GM19239 (cell line): Measurements from ENCODE around the gene CNDP2.
A peak's percentile ranks its signal among the peaks of the same experiment; 100 is the strongest.

Experiments
- DNase-seq: peaks from one replicate; pipeline ENCODE4 v3.0.0; 2011; ENCODE audit warnings: low spot score; ENCODE audit not compliant: insufficient read length
- FAIRE-seq: peaks from 2 replicates; lab custom pipeline; 2011; peaks lifted over from hg19 to GRCh38; lab: Jason Lieb, UNC

The CNDP2 gene

DNA sequence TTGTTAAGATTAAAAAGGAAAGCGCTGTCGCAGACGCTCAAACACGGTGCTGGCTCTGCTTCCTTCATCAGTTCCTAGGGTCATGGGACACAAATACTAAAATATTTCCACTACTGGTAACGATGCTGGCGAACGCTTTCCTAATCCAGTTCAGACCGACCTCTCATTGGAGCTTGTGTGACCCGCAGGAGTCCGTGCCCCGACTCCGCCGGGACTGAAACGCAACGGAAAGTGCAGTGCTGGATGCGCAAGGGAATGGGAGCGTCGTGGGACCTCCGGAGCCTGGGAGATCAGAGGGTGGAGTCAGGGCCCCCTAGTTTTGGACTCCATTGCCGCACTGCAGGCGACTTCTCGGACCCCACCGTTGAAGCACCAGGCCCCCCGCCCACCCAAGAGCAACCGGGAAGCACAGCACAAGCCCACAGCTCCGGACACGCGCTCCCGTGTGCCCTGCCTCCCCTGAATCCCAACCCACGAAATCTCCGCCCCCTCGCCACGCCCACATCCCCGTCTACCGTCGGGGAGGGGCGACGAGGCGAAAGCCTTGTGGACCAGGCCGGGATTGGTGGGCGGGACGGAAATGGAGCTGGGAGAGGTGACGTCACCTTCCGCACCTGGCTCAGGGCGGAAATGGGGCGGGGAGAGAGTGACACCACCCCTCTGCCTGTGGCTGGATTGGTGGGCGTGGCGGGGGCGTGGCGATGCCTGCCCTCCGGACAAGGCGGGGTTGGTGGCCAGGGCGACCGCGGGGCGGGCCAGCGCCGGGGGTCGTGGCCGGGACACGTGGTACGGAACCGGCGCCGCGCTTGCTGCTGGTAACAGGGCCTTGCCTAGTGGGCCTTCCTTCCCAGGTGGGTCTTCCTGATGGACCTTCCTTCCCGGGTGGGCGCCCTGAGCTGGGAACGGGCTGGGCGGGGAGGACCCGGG, at the start of gene CNDP2:
Gene CNDP2 (plus strand): TSS at position 783 of the 927 bp plus-strand sequence. CDS start 3,611 bp downstream, outside the sequence.
- FAIRE-seq (peak; percentile 98), DNase-seq (peak; percentile 73)

DNA sequence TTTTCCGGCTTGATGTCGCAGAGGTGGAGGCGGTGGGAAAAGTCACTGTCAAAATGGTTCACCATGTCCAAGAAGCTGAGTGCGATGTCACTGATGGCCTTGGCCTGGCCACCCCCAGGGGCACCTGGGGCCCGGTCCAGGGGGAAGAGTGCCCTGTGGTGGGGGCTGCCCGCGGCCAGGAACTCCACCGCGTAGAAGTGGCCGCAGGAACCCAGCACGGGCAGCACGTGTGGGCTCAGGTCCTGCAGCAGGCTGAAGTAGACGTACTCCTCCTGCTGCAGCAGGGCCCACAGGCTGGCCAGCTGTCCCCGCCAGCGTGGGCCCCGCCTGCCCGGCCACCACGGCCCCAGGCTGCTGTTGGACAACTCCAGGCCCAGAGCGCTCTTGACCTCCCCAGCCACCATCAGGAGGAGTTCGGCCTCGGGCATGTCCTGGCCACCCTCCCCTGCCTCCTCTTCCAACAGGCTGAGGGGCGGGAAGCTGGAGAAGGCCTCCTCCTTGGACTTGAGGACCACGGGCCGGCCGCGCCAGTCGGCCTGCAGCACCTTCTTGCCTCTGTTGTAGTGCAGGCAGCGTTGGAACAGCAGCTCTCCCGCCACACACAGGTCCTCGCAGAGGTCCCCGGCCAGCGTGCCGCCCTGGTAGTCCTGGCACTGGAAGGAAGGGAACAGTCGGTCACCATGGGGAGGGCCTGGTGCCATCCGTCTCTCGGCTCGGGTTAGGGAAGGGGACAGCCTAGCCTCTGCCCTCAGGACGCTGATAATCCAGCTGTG, 49.3 kb upstream of the CNDP2 start:
- no peak for DNase-seq
- no peak for FAIRE-seq

- DNase-seq (no peak), FAIRE-seq (no peak)
These were observed 48.6 kb upstream of the CNDP2 start for GRCh38 chr18:74447404-74448152.

DNA sequence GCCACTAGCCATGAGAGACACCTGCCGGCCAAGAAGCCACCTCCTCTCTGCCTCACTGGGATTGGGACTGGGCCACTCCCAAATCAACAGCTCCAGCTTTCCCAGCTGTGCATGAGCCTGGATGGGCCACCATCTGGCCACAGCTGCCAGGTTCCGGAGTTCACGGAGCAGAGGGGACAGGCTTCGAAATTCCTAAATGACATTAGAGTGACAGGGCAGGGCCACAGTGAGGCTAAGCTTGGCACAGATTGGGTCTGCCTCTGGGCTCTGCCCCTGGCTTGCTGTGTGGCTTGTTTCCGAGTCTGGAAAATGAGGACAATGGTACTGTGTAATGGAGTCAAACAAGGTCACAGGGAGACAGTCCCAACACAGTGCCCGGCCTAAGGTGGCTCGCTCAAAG, 45.5 kb upstream of the CNDP2 start:
- no peak for DNase-seq
- FAIRE-seq, result no peak

- DNase-seq (no peak), FAIRE-seq (no peak)
These were observed 45.0 kb upstream of the CNDP2 start for GRCh38 chr18:74451148-74451547.

- DNase-seq, result no peak
- no peak for FAIRE-seq
These were observed 43.1 kb upstream of the CNDP2 start for GRCh38 chr18:74453016-74453566.

DNA sequence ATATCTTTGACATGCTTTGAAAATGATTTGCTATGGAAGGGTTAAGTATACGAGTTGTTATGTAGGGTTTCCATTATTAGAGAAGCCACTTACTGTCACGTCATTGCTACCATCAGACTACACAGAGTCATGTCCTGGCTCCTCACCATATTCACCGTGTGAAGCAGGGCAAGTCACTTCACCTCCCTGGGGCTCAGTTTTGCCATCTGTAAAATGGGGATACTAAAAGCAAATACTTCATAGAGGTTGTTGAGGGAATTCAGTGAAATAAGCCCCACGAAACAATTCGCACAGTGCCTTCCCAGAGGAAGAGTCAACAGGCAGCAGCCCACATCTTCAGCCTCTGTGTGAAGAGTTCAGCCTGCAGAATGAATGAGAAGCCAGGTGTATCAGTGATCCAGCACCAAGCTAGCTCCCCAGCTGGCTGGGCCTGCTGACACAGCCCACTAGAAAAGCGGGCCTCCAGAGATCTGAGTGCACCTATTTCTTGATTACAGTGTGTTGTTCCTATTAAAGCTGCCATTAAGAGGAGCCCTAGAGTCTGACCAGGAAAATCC, 42.4 kb upstream of the CNDP2 start:
- FAIRE-seq (no peak), DNase-seq (no peak)

DNA sequence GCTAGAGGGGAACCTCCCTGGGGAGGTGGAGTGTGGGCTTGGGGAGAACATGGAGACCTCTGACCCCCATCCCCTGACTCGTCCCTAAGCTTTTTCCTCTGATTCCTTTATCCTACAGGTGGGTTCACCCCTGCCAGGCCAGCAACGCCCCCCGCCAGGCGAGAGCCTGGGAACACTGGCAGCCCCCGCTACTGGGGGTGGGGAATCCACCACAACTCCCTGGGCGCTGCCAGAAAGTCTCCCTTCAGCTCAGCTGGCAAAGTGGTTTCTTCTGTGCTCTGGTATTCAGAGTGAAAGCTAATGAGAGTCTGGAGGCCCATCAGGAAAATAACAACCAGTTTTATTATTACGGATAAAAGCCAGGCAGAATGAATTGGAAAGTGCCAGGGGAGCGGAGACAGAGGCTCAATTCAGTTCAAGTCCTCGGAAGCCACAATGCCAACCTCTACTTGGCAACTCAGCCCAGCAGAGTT, 41.8 kb upstream of the CNDP2 start:
- FAIRE-seq (no peak), DNase-seq (no peak)

DNA sequence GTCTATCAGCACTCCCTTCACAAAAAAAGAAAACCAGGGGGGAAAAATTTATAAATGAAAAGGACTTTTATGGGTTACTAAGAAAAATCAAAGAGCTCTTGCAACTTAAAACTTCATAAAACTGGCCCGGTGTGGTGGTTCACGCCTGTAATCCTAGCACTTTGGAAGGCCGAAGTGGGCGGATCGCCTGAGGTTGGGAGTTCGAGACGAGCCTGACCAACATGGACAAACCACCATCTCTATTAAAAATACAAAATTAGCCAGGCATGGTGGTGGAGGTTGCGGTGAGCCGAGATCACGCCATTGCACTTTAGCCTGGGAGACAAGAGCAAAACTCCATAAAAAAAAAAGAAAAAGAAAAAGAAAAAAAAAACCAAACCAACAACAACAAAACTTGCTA, 40.8 kb upstream of the CNDP2 start:
- no peak for FAIRE-seq

DNA sequence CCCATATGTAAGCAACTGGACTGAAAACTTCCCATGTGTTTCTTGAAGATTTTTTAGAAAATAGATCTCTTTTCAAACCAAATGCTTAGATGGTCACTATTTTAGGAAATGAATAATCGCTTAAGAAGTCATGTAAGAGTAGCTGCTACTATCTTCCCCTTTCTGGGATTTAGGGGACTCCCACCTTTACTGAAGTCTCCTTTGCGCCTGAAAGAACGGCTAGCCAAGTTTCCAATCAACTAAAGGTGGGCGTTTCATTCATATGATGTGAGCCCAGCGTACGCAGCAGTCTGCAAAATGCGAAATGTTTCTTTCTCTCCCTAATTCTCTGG, 40.2 kb upstream of the CNDP2 start:
- no peak for DNase-seq
- FAIRE-seq, result no peak

More for the DNA sequence above, 40.8 kb upstream of the CNDP2 start:
- DNase-seq, result no peak

DNA sequence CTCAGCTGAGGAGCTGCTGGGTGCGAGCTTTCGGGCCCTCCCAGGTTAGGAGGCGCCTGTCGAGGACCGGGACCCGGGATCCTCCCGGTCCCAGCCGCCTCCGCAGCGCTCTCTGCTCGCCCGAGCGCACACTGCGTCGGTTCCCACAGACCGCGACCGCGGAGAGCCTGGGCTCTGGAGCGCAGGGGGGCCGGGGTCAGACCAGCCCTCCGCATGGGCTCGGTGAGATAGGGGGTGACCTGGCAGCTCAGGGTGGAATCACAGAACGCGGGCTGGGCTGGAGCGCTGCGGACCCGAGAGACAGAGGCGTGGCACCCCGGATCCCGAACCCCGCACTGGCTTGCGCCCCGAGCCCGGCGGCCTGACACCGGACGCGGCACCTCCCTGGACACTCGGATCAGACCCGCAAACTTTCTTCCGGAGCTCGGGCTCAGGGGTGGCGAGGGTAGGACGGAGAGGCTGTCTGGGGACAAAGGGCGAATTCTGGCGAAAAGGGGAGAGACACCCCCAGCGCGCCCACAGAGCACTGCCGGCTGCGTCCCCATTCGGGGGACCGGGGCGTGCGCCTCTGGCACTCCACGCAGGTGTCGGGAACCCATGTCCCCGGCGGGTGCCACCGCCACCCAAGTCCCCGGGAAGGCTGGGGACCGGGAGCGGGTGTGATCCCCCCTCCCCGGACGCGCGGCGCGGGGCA, 39.7 kb upstream of the CNDP2 start:
- no peak for FAIRE-seq
- no peak for DNase-seq

DNA sequence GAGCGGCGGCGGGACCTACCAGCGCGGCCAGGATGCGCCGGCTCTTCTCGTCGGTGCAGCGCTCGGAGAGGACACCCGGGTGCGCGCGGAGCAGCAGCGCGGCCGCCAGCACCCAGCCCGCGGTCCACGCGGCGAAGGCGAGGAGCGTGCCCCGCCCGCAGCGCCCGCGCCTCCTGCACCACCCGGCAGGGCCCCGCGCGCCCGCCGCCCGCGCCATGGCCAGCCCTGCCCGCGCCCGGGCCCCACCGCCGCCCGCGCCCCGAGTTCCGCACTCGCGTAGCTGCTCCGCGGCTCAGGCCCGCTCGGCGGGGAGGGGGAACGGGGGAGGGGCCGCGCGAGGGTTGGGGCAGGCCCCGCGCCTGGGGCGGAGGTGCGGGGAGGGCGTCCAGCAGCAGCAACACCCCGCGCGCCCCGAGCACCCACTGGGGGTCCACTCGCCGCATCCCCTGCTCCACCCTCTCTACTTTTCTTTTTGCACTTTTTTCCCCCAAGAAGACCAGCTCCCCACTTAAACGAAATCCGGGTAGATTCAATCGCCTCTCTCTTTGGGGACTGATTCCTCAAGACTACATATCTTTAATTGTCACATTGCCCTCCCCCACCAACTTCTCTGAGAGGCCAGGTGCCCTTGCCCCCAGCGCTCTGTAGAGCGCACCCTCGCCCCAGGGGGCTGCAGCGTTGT, 39.0 kb upstream of the CNDP2 start, which contains the start of gene DIPK1C:
Gene DIPK1C (minus strand): TSS at position 266 of the 682 bp plus-strand sequence. CDS start 49 bp downstream, at position 217.
- FAIRE-seq (no peak), DNase-seq (no peak)

GRCh38 chr18:74457725-74458421, 38.3 kb upstream of the CNDP2 start:
- DNase-seq (no peak), FAIRE-seq (no peak)

DNA sequence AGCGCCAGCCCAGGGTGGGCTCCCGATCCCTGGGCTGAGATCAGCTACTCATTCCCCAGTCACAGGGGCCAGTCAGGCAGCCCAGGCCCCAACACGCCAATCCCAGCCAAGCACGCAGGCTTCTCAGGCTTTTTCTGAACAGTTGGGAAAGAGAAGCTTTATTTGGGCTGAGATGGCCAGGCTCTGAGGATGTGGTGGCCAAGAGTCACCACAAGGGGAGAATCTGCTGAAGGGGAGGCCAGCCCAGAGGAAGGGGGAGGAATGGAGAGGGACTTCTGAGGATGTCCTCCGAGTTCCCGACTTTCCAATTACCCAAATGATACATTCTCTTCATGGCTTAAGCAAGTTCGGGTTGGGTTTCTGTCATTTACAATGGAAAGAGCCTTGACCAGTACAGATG, 36.3 kb upstream of the CNDP2 start:
- no peak for DNase-seq
- no peak for FAIRE-seq

- DNase-seq, result no peak
- FAIRE-seq, result no peak
These were observed 35.3 kb upstream of the CNDP2 start for GRCh38 chr18:74460825-74461224.

- FAIRE-seq (no peak), DNase-seq (no peak)
These were observed 32.9 kb upstream of the CNDP2 start for GRCh38 chr18:74463254-74463653.

DNA sequence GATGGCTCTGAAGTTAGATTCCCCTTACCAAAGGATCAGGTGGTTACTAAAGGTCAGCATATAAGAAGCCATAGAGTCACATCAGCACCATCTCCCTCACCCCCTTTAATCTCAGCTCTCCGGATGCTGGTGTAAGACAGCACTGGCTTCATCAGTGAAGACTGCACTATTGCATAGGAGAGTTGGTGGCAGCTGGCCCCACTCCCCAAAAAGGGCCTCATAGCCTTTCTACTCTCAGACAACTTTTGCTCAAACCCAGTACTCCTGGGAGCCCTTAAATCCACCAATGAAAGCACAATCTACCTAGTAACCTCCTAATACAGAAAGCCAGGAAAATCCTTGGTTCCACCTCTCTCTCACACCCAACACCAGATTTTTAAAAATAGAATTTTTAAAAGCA, 32.2 kb upstream of the CNDP2 start:
- DNase-seq (no peak), FAIRE-seq (no peak)

- FAIRE-seq, result no peak
- DNase-seq, result no peak
These were observed 30.4 kb upstream of the CNDP2 start for GRCh38 chr18:74465775-74466174.
